ENCODE measurements around the gene THOP1.
"Not testable (repeated sequence)": the region's sequence is repeated elsewhere in the genome, so short reads cannot be mapped to it uniquely, and the experiment has no call there.

THOP1 gene

DNA sequence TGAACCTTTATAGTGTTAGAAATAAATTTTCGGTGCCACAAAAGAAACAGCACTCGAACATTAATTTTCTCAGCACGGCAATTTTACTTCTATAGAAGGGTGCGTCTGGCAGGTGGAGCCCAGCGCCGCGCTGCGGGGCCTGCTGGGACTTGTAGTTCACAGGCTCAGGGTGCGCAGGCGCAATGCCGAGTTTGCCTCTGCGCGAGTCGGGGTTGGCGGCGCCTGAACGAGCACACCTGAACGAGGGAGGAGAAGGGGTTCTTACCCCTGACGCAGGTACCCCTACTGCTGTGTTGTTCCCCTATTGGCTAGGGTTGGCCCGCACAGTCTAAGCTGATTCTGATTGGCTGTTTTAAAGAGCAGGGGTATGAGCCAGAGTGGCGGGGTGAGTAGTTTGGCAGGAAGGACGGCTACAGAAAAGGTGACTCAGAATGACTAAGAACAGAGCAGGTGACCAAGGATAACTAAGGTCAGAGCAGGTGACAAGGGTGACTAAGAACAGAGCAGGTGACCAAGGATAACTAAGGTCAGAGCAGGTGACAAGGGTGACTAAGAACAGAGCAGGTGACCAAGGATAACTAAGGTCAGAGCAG, 32.0 kb downstream of the THOP1 start:
- not testable (repeated sequence) for DNase-seq

GRCh38 chr19:2819540-2820111, 34.3 kb downstream of the THOP1 start, which contains the start of gene ZNF554:
TSS of gene ZNF554 (plus strand) at chr19:2819868. CDS start at chr19:2820072, 204 bp downstream.
- peak; percentile 63 for DNase-seq

- no peak for DNase-seq
These were observed 34.9 kb downstream of the THOP1 start for GRCh38 chr19:2820112-2820702.

- DNase-seq = no peak
These were observed 37.5 kb downstream of the THOP1 start for GRCh38 chr19:2822846-2823245.

GRCh38 chr19:2823646-2824045, 38.3 kb downstream of the THOP1 start:
- DNase-seq = no peak

GRCh38 chr19:2824129-2824528, 38.8 kb downstream of the THOP1 start:
- DNase-seq = no peak

GRCh38 chr19:2827022-2827421, 41.7 kb downstream of the THOP1 start:
- DNase-seq = no peak

- DNase-seq = no peak
These were observed 42.7 kb downstream of the THOP1 start for GRCh38 chr19:2827840-2828489.

- no peak for DNase-seq
These were observed 49.1 kb downstream of the THOP1 start for GRCh38 chr19:2834294-2834871.

DNA sequence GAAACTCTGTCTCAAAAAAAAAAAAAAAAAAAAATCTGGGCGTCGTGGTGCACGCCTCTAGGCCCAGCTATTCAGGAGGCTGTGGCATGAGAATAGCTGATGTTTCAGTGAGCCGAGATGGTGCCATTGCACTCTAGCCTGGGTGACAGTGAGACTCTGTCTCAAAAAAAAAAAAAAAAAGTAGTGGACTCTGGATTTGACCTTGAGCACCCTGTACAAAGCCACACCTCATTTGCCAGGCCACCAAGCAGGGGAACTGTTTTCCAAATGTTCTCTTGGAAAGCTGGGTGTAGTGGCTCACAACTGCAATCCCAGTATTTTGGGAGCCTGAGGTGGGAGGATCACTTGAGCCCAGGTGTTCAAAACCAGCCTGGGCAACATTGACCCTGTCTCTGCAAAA, 52.1 kb downstream of the THOP1 start:
- no peak for DNase-seq

GRCh38 chr19:2840794-2841791, 55.8 kb downstream of the THOP1 start, which contains the start of gene ZNF555:
TSS of gene ZNF555 (plus strand) at chr19:2841475. CDS start at chr19:2841573, 98 bp downstream.
- peak; percentile 91 for DNase-seq

DNA sequence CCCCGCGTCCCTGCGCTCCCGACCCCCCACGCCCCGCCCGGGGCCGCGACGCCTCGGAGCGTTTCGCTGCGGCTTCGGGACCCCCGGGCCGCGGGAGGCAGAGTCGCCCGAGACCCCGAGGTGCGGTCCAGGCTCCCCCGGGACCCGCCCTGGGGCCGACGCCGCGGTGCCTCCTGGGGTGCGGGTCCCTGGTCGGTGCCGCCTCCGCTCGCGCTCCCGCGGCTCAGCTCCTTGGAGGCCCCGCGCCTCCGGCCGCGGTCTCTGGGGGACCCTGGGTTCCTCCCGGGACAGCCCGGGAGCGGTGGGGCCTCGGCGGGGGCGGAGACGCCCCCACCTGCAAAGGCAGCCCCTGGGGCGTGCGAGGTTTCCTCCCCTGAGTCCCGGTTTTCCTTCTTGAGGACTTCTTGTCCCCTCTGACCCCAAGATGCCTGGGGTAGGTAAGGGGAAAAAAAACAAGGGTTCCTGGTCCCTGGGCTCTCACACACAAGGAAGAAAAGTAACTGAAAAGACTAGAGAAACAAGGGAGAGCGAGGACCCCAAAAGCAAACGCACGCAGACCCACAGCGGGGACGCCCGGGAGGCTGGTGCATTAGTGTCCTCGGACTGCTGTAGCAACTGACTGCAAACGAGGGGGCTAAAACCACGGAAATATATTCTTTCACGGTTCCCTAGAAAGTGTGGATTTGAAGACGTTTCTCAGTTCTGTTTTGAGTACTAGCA, 56.7 kb downstream of the THOP1 start:
- no peak for DNase-seq

GRCh38 chr19:2845107-2845506, 59.8 kb downstream of the THOP1 start:
- DNase-seq = no peak

DNA sequence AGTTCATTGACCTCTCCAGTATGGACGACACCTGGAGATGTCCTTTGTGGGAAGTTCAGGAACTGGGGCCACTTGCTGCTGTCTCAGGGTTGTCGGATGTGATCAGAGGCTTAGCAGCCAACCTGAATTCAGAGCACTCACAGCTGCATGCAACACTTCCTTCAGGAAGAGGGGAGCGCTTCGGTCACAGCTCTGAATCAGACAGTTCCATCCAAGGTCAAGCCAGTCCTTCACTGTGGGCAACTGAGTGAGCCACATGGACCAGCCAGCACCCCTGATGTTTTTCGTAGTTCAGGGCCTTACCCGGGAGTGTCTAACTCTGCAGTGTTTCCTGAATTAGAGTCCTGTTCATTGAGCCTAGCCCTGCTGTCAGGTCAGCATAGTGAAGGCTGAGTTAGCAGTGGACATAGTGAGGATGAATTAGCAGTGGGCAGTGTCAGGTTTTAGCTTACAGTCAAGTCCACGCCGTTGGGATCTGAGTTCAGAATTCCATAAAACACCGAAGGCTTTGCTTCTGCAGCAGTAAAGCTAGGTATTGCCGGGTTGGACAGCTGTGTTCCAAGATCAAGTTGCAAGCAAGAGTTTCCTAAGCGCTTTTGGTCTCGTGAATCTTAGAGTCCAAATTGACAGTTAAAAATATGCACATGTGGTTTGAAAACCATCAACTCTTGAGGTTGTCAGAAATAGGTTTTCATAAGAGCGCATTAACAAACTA, 61.0 kb downstream of the THOP1 start:
- no peak for DNase-seq

DNA sequence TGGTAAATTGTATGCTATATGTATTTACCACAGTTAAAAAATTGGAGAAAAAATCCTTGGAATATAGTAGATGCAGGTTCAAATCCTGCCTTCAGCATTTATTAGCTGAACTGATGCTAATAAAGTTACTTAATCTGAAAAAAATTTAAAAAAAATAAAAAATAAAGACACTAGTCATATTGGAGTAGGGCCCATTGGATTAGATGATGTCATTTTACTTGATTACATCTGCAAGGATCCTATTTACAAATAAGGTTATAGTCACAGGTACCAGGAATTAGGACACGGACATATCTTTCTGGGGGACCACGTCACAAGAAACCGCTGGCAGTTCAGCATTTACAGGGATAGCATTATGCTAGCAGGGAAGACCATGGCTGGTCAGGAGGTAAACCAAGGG, 62.2 kb downstream of the THOP1 start:
- DNase-seq = no peak

GRCh38 chr19:2848616-2849015, 63.3 kb downstream of the THOP1 start:
- no peak for DNase-seq

DNA sequence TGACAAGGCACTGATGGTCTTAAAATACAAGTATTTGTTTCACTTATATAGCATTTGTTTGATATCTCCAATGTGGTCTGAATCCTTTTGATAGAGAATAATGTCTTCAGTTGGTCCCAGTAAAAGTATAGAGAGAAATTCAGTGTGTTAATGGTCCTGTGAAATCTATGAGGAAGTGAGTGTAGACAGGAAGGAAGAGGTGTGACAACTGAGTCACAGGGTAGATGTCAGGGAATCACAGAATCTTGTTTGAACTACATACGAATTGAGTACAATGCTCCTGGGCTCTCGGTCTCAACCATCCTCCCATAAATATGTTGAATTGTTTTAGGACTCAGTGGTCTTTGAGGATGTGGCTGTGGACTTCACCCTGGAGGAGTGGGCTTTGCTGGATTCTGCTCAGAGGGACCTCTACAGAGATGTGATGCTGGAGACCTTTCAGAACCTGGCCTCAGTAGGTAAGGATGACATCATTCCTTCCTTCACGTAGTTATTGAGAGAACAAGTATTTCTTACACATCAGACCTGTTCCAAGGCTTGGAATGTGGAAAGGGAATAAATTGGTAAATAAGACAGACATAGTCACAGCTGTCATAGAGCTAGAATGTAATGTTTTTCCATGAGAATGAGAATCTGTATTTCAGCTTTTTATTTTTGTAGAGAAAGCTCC, 65.1 kb downstream of the THOP1 start:
- no peak for DNase-seq

DNA sequence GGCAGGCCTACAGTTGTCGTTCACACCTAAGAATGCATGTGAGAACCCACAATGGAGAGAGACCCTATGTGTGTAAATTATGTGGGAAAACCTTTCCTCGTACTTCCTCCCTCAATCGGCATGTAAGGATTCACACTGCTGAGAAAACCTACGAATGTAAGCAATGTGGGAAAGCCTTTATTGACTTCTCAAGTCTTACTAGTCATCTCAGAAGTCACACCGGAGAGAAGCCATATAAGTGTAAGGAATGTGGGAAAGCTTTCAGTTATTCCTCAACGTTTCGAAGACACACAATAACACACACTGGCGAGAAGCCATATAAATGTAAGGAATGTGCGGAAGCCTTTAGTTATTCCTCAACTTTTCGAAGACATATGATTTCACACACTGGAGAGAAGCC, 67.3 kb downstream of the THOP1 start:
- no peak for DNase-seq

DNA sequence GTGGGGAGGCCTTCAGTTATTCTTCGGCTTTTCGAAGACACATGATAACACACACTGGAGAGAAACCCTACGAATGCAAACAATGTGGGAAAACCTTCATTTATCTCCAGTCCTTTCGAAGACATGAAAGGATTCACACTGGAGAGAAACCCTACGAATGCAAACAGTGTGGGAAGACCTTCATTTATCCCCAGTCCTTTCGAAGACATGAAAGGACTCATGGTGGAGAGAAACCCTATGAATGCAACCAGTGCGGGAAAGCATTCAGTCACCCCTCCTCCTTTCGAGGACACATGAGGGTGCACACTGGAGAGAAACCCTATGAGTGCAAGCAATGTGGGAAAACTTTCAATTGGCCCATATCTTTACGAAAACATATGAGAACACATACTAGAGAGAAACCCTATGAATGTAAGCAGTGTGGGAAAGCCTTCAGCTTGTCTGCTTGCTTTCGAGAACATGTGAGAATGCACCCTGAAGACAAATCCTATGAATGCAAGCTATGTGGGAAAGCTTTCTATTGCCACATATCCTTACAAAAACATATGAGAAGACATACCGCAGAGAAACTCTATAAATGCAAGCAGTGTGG, 67.8 kb downstream of the THOP1 start:
- DNase-seq = no peak

GRCh38 chr19:2854849-2855248, 69.5 kb downstream of the THOP1 start:
- DNase-seq = no peak

Data from NCI-H526 treated with DMSO at 0.1 percent for 48 hours (cell line).